Measurements from ENCODE around the gene GTPBP1. TPM values are rescaled to one million over a fixed set of nuclear protein-coding genes. Genes with fewer than 3 reads are reported as not detected.
A peak's percentile ranks its signal among the peaks of the same experiment; 100 is the strongest.

Gene GTPBP1
- total and polyA plus RNA-seq, 2 of the 13 experiments (the other 11 are each of a cell fraction or from before 2014, with no cell fraction given): 22.3 to 27.0 TPM

DNA sequence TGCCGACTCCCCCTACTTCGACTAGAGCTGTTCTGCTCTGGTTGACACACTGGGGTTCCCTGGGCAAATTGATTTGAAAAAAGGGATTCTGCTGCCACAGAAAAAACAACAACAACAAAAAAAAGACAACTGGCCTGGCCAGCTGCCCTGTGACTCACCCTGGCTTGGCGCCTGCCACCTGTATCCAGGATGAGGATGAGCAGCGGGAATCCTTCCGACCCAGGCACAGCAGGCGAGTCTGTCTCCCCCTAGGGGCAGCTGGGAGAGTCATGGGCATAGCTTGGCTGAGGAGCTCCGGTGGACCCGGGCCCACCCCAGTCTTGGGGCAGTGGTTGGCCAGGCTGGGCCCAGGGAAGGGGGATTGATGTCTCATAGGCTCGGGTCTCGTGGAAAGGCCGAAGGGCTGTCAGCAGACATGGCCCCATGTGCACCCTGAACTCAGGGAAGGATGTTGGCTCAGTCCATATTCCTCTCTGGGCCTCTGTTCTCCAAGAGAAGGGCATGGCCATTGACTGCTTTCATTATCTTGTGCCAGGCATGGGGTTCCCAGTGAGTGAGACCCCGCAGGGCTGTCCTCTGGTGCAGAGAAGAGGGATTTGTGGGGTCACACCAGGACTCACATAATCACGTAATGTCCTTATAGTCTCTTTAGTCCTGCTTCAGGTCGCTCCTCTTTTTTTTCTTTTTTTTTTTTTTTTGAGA, 60.5 kb downstream of the GTPBP1 start (continued):
- TF ChIP-seq LCORL (IDR thresholded peaks at IDR 0.05): no peak
- TF ChIP-seq LCORL (CRISPR knock-in tag; IDR thresholded peaks at IDR 0.05): peak; percentile 50; the same call in 1 of the 2 replicates
- TF ChIP-seq, protein P1, sequence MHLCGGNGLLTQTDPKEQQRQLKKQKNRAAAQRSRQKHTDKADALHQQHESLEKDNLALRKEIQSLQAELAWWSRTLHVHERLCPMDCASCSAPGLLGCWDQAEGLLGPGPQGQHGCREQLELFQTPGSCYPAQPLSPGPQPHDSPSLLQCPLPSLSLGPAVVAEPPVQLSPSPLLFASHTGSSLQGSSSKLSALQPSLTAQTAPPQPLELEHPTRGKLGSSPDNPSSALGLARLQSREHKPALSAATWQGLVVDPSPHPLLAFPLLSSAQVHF (CRISPR knock-in tag; IDR thresholded peaks at IDR 0.05): no peak
- peak; percentile 73 for TF ChIP-seq RAD21 (CRISPR knock-in tag; IDR thresholded peaks at IDR 0.05)
- TF ChIP-seq ZEB1 (IDR thresholded peaks at IDR 0.05; ENCODE audit: insufficient replicate concordance, low read depth): peak; percentile 70
- TF ChIP-seq, protein P2, sequence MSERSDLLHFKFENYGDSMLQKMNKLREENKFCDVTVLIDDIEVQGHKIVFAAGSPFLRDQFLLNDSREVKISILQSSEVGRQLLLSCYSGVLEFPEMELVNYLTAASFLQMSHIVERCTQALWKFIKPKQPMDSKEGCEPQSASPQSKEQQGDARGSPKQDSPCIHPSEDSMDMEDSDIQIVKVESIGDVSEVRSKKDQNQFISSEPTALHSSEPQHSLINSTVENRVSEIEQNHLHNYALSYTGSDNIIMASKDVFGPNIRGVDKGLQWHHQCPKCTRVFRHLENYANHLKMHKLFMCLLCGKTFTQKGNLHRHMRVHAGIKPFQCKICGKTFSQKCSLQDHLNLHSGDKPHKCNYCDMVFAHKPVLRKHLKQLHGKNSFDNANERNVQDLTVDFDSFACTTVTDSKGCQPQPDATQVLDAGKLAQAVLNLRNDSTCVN (CRISPR knock-in tag; IDR thresholded peaks at IDR 0.05; ENCODE audit: borderline replicate concordance): 0 out of 2 replicates have a peak, but pooled peaks have one; percentile 42
- no peak for TF ChIP-seq ZNF607 (CRISPR knock-in tag; IDR thresholded peaks at IDR 0.05; ENCODE audit: borderline replicate concordance)
- no peak for TF ChIP-seq ZNF264 (CRISPR knock-in tag; IDR thresholded peaks at IDR 0.05)
- no peak for TF ChIP-seq KDM3A (CRISPR knock-in tag; IDR thresholded peaks at IDR 0.05; ENCODE audit: low read depth)
- no peak for TF ChIP-seq NFIC (IDR thresholded peaks at IDR 0.05; ENCODE audit: low read length)
- TF ChIP-seq HNRNPLL (IDR thresholded peaks at IDR 0.05; ENCODE audit: low read depth, low read length, poor library complexity, severe bottlenecking): no peak
- TF ChIP-seq XRCC5 (optimal IDR thresholded peaks at IDR 0.05; ENCODE audit: low read length): peak; percentile 95
- TF ChIP-seq THAP7 (CRISPR knock-in tag; IDR thresholded peaks at IDR 0.05): no peak
- TF ChIP-seq ZNF382 (CRISPR knock-in tag; IDR thresholded peaks at IDR 0.05; ENCODE audit: borderline replicate concordance): no peak
- no peak for TF ChIP-seq IRX3 (CRISPR knock-in tag; IDR thresholded peaks at IDR 0.05; ENCODE audit: borderline replicate concordance, low read depth)
- no peak for TF ChIP-seq SOX5 (CRISPR knock-in tag; IDR thresholded peaks at IDR 0.05; ENCODE audit: borderline replicate concordance)
- no peak for TF ChIP-seq ZNF850 (CRISPR knock-in tag; conservative IDR thresholded peaks at IDR 0.05)
- TF ChIP-seq MTA3 (CRISPR knock-in tag; IDR thresholded peaks at IDR 0.05): no peak
- TF ChIP-seq FOXK2 (IDR thresholded peaks at IDR 0.05): no peak
- TF ChIP-seq, protein P3, sequence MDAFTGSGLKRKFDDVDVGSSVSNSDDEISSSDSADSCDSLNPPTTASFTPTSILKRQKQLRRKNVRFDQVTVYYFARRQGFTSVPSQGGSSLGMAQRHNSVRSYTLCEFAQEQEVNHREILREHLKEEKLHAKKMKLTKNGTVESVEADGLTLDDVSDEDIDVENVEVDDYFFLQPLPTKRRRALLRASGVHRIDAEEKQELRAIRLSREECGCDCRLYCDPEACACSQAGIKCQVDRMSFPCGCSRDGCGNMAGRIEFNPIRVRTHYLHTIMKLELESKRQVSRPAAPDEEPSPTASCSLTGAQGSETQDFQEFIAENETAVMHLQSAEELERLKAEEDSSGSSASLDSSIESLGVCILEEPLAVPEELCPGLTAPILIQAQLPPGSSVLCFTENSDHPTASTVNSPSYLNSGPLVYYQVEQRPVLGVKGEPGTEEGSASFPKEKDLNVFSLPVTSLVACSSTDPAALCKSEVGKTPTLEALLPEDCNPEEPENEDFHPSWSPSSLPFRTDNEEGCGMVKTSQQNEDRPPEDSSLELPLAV (CRISPR knock-in tag; conservative IDR thresholded peaks at IDR 0.05; ENCODE audit: low read depth): no peak
- no peak for TF ChIP-seq CENPX (CRISPR knock-in tag; IDR thresholded peaks at IDR 0.05)
- no peak for TF ChIP-seq ZNF792 (CRISPR knock-in tag; IDR thresholded peaks at IDR 0.05)
- TF ChIP-seq NFYB (CRISPR knock-in tag; IDR thresholded peaks at IDR 0.05): no peak
- TF ChIP-seq ZFX (CRISPR knock-in tag; IDR thresholded peaks at IDR 0.05; ENCODE audit: low read depth): 0 out of 2 replicates have a peak, but pooled peaks have one; percentile 29
- no peak for TF ChIP-seq SOX13 (IDR thresholded peaks at IDR 0.05)
- peak in 1 of 2 experiments; percentile 15; a peak in 1 of 4 replicates for TF ChIP-seq SOX13 (CRISPR knock-in tag; conservative IDR thresholded peaks at IDR 0.05 in 1 of 2, IDR thresholded peaks at IDR 0.05 in 1 of 2)
- TF ChIP-seq RNF2 (conservative IDR thresholded peaks at IDR 0.05; ENCODE audit: low read depth): no peak
- TF ChIP-seq MED13 (CRISPR knock-in tag; IDR thresholded peaks at IDR 0.05): no peak
- TF ChIP-seq, protein P4, sequence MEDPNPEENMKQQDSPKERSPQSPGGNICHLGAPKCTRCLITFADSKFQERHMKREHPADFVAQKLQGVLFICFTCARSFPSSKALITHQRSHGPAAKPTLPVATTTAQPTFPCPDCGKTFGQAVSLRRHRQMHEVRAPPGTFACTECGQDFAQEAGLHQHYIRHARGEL (CRISPR knock-in tag; IDR thresholded peaks at IDR 0.05): peak; percentile 100
